Measurements from ENCODE around the gene FAM131C.

GRCh38 chr1:16017461-16018303 is 55.8 kb downstream of the FAM131C start, which contains the start of gene HSPB7:
- TF ChIP-seq ZNF274 (IDR thresholded peaks at IDR 0.05; ENCODE audit: low read depth, low read length) = no peak
- no peak for TF ChIP-seq YY1 (IDR thresholded peaks at IDR 0.05; ENCODE audit: insufficient read depth, insufficient read length)
